ENCODE results near the gene SLC1A2. TPM values are rescaled to one million over a fixed set of nuclear protein-coding genes. Genes with fewer than 3 reads are reported as not detected.

Gene SLC1A2
- total RNA-seq, 2 experiments from 2014 or later: not detected

DNA sequence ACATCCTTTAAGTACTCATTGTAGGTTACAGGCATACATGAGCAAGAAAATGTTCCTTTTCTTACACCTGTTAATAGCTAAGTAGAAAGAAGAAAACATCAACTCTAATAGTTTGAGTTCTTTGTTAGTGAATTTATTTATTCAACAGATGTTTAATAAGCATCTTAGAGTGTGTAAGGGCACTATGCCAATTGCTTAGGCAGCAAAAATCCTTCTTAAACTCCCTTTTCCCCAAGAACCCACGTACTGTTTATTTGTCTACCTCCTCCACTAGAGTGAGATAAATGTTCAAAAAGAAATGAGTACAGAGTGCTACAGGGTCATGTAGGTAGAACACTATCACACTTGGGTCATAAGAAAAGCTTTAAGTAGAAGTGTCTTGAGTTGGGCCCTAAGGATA is 149.0 kb downstream of the SLC1A2 start:
- no TSS peak for BruUV-seq (replicated peaks)
- no peaks in the 10 kb centered on the region for H3K36me3 ChIP-seq (ENCODE audit: insufficient read depth, low read length)
- no peaks in the 10 kb centered on the region for H4K20me1 ChIP-seq (ENCODE audit: insufficient read depth, low read length)
- no peaks in the 10 kb centered on the region for H3K4me1 ChIP-seq (ENCODE audit: insufficient read depth, low read length, poor library complexity, severe bottlenecking)
- ChIA-PET CTCF (ENCODE audit: unreplicated experiment) (no interaction called here), POLR2A (no interaction called here)
- no peak for DNase-seq (ENCODE audit: low spot score)
- H3K79me2 ChIP-seq (ENCODE audit: insufficient read depth, low read depth, low read length): no peaks in the 10 kb centered on the region
- no peaks in the 10 kb centered on the region for H3K9me3 ChIP-seq (ENCODE audit: low read length)
- TF ChIP-seq, protein P1, sequence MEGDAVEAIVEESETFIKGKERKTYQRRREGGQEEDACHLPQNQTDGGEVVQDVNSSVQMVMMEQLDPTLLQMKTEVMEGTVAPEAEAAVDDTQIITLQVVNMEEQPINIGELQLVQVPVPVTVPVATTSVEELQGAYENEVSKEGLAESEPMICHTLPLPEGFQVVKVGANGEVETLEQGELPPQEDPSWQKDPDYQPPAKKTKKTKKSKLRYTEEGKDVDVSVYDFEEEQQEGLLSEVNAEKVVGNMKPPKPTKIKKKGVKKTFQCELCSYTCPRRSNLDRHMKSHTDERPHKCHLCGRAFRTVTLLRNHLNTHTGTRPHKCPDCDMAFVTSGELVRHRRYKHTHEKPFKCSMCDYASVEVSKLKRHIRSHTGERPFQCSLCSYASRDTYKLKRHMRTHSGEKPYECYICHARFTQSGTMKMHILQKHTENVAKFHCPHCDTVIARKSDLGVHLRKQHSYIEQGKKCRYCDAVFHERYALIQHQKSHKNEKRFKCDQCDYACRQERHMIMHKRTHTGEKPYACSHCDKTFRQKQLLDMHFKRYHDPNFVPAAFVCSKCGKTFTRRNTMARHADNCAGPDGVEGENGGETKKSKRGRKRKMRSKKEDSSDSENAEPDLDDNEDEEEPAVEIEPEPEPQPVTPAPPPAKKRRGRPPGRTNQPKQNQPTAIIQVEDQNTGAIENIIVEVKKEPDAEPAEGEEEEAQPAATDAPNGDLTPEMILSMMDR (conservative IDR thresholded peaks at IDR 0.05; ENCODE audit: low read length): no peak
- no peak for TF ChIP-seq EZH2phosphoT487 (IDR thresholded peaks at IDR 0.05; ENCODE audit: borderline replicate concordance, low read depth, low read length)
- H2AFZ ChIP-seq (ENCODE audit: low read length): no peak overlapping the region
- intact Hi-C loops (cut with micrococcal nuclease; ENCODE audit: unreplicated experiment): no loop called here
- H3K4me2 ChIP-seq (ENCODE audit: low read length): no peak overlapping the region
- H3K27ac ChIP-seq (ENCODE audit: low read depth, low read length, poor library complexity, severe bottlenecking): no peak overlapping the region
- no peak overlapping the region for H3K4me3 ChIP-seq (ENCODE audit: low read depth, low read length, poor library complexity, severe bottlenecking)
- no peaks in the 10 kb centered on the region for H3K9me2 ChIP-seq (ENCODE audit: insufficient read depth, low read length)

DNA sequence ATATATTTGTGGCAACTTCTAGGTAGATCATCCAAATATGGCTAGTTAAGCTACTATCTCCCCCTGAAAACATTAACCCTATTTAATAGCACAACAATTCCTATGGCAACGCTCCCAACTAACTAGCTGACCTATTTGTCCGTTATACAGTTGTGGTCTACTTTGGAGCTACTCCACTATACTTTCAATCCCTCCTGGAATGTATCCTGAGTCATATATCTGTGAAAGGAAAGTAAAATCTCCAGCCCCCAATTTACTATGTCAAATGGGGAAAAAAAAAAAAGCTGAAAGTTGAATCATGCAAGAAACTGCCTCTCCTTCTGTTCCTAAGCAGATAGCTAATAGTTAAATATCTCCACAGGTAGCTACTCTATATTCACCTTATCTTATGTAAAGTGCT is 151.9 kb downstream of the SLC1A2 start:
- H3K27ac ChIP-seq (ENCODE audit: low read depth, low read length, poor library complexity, severe bottlenecking): no peak overlapping the region
- H3K4me1 ChIP-seq (ENCODE audit: insufficient read depth, low read length, poor library complexity, severe bottlenecking): no peaks in the 10 kb centered on the region
- no peak for DNase-seq (ENCODE audit: low spot score)
- H4K20me1 ChIP-seq (ENCODE audit: insufficient read depth, low read length): no peaks in the 10 kb centered on the region
- no peak overlapping the region for H3K4me2 ChIP-seq (ENCODE audit: low read length)
- POLR2A ChIA-PET: interaction anchor here (0.5 kb wide), 1 partner anchor 26 kb away, joined by 4 read pairs; no protein-coding TSS in a partner anchor
- CTCF ChIA-PET (ENCODE audit: unreplicated experiment): interaction anchor here (0.5 kb wide), 1 partner anchor 706 kb away, joined by 3 read pairs; no protein-coding TSS in a partner anchor
- H2AFZ ChIP-seq (ENCODE audit: low read length): no peak overlapping the region
- no peak overlapping the region for H3K4me3 ChIP-seq (ENCODE audit: low read depth, low read length, poor library complexity, severe bottlenecking)
- intact Hi-C loops (cut with micrococcal nuclease; ENCODE audit: unreplicated experiment): no loop called here
- H3K36me3 ChIP-seq (ENCODE audit: insufficient read depth, low read length): no peaks in the 10 kb centered on the region
- no peaks in the 10 kb centered on the region for H3K9me3 ChIP-seq (ENCODE audit: low read length)
- no peaks in the 10 kb centered on the region for H3K79me2 ChIP-seq (ENCODE audit: insufficient read depth, low read depth, low read length)
- no peak for TF ChIP-seq EZH2phosphoT487 (IDR thresholded peaks at IDR 0.05; ENCODE audit: borderline replicate concordance, low read depth, low read length)
- TF ChIP-seq, protein P1 (conservative IDR thresholded peaks at IDR 0.05; ENCODE audit: low read length): no peak
- H3K9me2 ChIP-seq (ENCODE audit: insufficient read depth, low read length): no peaks in the 10 kb centered on the region
- no TSS peak for BruUV-seq (replicated peaks)

DNA sequence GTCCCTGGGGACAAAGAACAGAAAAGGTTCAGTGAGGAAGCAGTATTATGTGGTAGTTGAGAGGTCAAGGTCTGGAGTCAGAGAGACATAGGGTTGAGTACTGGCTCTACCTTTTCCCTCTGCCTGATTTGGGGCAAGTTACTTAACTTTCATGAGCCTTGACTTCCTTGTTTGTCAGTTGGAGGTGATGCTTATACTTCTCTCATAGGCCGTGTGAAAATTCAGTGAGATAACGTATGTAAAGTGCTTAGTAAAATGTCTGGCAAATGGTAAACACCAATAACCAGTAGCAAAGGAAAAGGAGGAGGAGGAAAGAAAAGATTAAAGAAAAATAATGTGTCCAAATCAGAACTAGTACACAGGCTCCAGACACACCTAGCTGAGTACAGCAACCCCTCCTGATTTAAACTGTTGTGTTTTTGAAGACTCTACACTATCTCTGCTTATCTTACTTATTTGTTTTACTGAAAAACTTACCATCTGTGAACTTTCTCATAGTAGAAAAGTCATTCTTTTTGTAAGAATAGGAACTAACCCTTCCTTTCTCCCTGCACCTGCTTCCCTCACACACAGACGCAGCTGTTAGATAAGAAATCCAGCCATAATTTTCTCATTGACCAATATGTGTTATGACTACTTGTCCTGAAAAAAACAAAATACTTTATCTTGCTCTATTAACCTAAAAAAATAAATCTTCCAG is 153.5 kb downstream of the SLC1A2 start:
- CTCF ChIA-PET (ENCODE audit: unreplicated experiment): no interaction called here
- no peak for DNase-seq (ENCODE audit: low spot score)
- H3K36me3 ChIP-seq (ENCODE audit: insufficient read depth, low read length): no peaks in the 10 kb centered on the region
- H3K4me2 ChIP-seq (ENCODE audit: low read length): no peak overlapping the region
- H3K79me2 ChIP-seq (ENCODE audit: insufficient read depth, low read depth, low read length): no peaks in the 10 kb centered on the region
- no peaks in the 10 kb centered on the region for H3K4me1 ChIP-seq (ENCODE audit: insufficient read depth, low read length, poor library complexity, severe bottlenecking)
- intact Hi-C loops (cut with micrococcal nuclease; ENCODE audit: unreplicated experiment): no loop called here
- no peak overlapping the region for H2AFZ ChIP-seq (ENCODE audit: low read length)
- TF ChIP-seq, protein P1 (conservative IDR thresholded peaks at IDR 0.05; ENCODE audit: low read length): no peak
- TF ChIP-seq EZH2phosphoT487 (IDR thresholded peaks at IDR 0.05; ENCODE audit: borderline replicate concordance, low read depth, low read length): no peak
- no peak overlapping the region for H3K27ac ChIP-seq (ENCODE audit: low read depth, low read length, poor library complexity, severe bottlenecking)
- no peaks in the 10 kb centered on the region for H3K9me3 ChIP-seq (ENCODE audit: low read length)
- BruUV-seq (replicated peaks): no TSS peak
- H4K20me1 ChIP-seq (ENCODE audit: insufficient read depth, low read length): no peaks in the 10 kb centered on the region
- H3K4me3 ChIP-seq (ENCODE audit: low read depth, low read length, poor library complexity, severe bottlenecking): no peak overlapping the region
- POLR2A ChIA-PET: interaction anchor here (1.1 to 1.3 kb wide), 2 partner anchors 19 to 28 kb away, joined by 3 to 5 read pairs; no protein-coding TSS in a partner anchor
- H3K9me2 ChIP-seq (ENCODE audit: insufficient read depth, low read length): no peaks in the 10 kb centered on the region
